Endothelial cell of umbilical vein (primary cell): ENCODE data around the gene TTYH3. TPM values are rescaled to one million over a fixed set of nuclear protein-coding genes. Genes with fewer than 3 reads are reported as not detected.

Source experiments
- BruUV-seq: library from RNA; stranded (reverse); fragments of 400-500 nt; replicated peaks from 2 replicates; lab custom pipeline; 2021; lab: Mats Ljungman, UMichigan
- CTCF ChIA-PET: fragments of 300-600, 350-600 bp; sonication (Branson Sonifier 250); formaldehyde crosslinking; loops from one replicate; lab custom pipeline; 2021; ENCODE audit warnings: antibody characterized with exemption, inconsistent platforms; lab: Charles Lee
- POLR2A ChIA-PET: fragments of 300-600, 350-600 bp; sonication (Branson Sonifier 250); formaldehyde crosslinking; loops from one replicate; lab custom pipeline; 2021; ENCODE audit warnings: antibody characterized with exemption, inconsistent platforms; lab: Charles Lee
- DNase-seq: peaks from one replicate; pipeline ENCODE4 v3.0.0-alpha.2; 2011; ENCODE audit warnings: low read depth, low spot score
- FAIRE-seq: peaks from 2 replicates; lab custom pipeline; 2011; peaks lifted over from hg19 to GRCh38; lab: Jason Lieb, UNC
- H2AFZ ChIP-seq: 2 replicates; pipeline ENCODE4 v1.6.0; 2012; ENCODE audit warnings: low read depth, low read length, control low read depth, inconsistent platforms
- H3K27ac ChIP-seq: 2 replicates; pipeline ENCODE4 v1.5.1; 2011; ENCODE audit warnings: low read depth, mild to moderate bottlenecking, control low read depth, low read length, moderate library complexity; ENCODE audit not compliant: insufficient read depth
- H3K27me3 ChIP-seq, 2 experiments: 2 replicates each; pipeline versions ENCODE4 v1.6.0 to v1.6.1; 2011; ENCODE audit warnings: low read length in 2 of 2, mixed read lengths in 1 of 2; ENCODE audit not compliant: control insufficient read depth in 2 of 2, insufficient read depth in 2 of 2
- H3K36me3 ChIP-seq, 2 experiments: 2 replicates in 1 of 2; 3 replicates in 1 of 2; pipeline ENCODE4 v1.5.1; 2011; ENCODE audit warnings: low read length in 2 of 2, mild to moderate bottlenecking in 1 of 2, moderate library complexity in 1 of 2; ENCODE audit not compliant: control insufficient read depth in 2 of 2, insufficient read depth in 2 of 2; ENCODE audit errors: extremely low read depth in 1 of 2
- H3K4me1 ChIP-seq: 3 replicates; pipeline ENCODE4 v1.5.1; 2011; ENCODE audit warnings: mild to moderate bottlenecking, low read length; ENCODE audit not compliant: control insufficient read depth, insufficient read depth; ENCODE audit errors: extremely low read depth
- H3K4me2 ChIP-seq: 2 replicates; pipeline ENCODE4 v1.6.1; 2011; ENCODE audit warnings: low read length, control low read depth, mixed read lengths; ENCODE audit not compliant: insufficient read depth
- H3K4me3 ChIP-seq, 3 experiments: fragments of 200-600 bp in 1 of 3; sonication (generic), shearing (Covaris generic) in 1 of 3; replicated peaks in 1 of 3; 2 replicates each; pipeline ENCODE4 v1.5.1; 2011 to 2016; ENCODE audit warnings: control low read depth in 3 of 3, low read length in 3 of 3, mild to moderate bottlenecking in 2 of 3, inconsistent platforms in 1 of 3, low read depth in 1 of 3, moderate library complexity in 1 of 3; ENCODE audit not compliant: insufficient read depth in 1 of 3
- H3K79me2 ChIP-seq: 2 replicates; pipeline ENCODE4 v1.6.0; 2012; ENCODE audit warnings: low read length, inconsistent platforms; ENCODE audit not compliant: control insufficient read depth, insufficient read depth
- H3K9ac ChIP-seq: replicated peaks from 2 replicates; pipeline ENCODE3; 2011; ENCODE audit warnings: low read length, control low read depth; ENCODE audit not compliant: insufficient read depth; ENCODE audit errors: extremely low read depth
- H3K9me1 ChIP-seq: replicated peaks from 3 replicates; pipeline ENCODE4 v1.6.0; 2011; ENCODE audit warnings: mild to moderate bottlenecking, low read length; ENCODE audit not compliant: control insufficient read depth, insufficient read depth; ENCODE audit errors: extremely low read depth
- H3K9me3 ChIP-seq: replicated peaks from 2 replicates; pipeline ENCODE4 v1.5.1; 2012; ENCODE audit warnings: low read length, inconsistent platforms; ENCODE audit not compliant: control insufficient read depth, insufficient read depth
- H4K20me1 ChIP-seq: replicated peaks from 2 replicates; pipeline ENCODE3; 2011; ENCODE audit warnings: mild to moderate bottlenecking, low read length; ENCODE audit not compliant: control insufficient read depth, insufficient read depth; ENCODE audit errors: extremely low read depth
- CTCF ChIP-seq, 2 donors: IDR thresholded peaks; 1 replicate in 1 of 2; 2 replicates in 1 of 2; pipeline ENCODE4 v1.5.1; 2011; ENCODE audit warnings: low read length in 2 of 2, mild to moderate bottlenecking in 2 of 2, moderate library complexity in 2 of 2, control low read depth in 1 of 2, inconsistent platforms in 1 of 2, low read depth in 1 of 2; ENCODE audit not compliant: insufficient read depth in 1 of 2; ENCODE audit errors: extremely low read depth in 1 of 2
- EZH2 ChIP-seq: IDR thresholded peaks from 2 replicates; pipeline ENCODE4 v1.6.1; 2012; ENCODE audit warnings: borderline replicate concordance, low read depth, mild to moderate bottlenecking, moderate library complexity, low read length, inconsistent platforms; ENCODE audit not compliant: severe bottlenecking
- FOS ChIP-seq: IDR thresholded peaks from 2 replicates; pipeline ENCODE4 v1.6.1; 2011; ENCODE audit warnings: mild to moderate bottlenecking, low read length, moderate library complexity, borderline replicate concordance; ENCODE audit not compliant: insufficient read depth
- GATA2 ChIP-seq: IDR thresholded peaks from 2 replicates; pipeline ENCODE4 v1.7.0; 2011; ENCODE audit warnings: low read depth, mild to moderate bottlenecking, moderate library complexity, mixed read lengths, low read length; ENCODE audit not compliant: insufficient read length, insufficient read depth
- JUN ChIP-seq: IDR thresholded peaks from 2 replicates; pipeline ENCODE4 v1.6.1; 2011; ENCODE audit warnings: borderline replicate concordance, low read depth; ENCODE audit not compliant: insufficient read length, insufficient read depth
- MYC ChIP-seq: IDR thresholded peaks from one replicate; pipeline ENCODE4 v1.6.1; 2011; ENCODE audit warnings: mild to moderate bottlenecking, low read depth, low read length
- POLR2A ChIP-seq: IDR thresholded peaks from 2 replicates; pipeline ENCODE4 v1.6.1; 2012; ENCODE audit warnings: low read depth, mild to moderate bottlenecking, control low read depth, low read length
- POLR2AphosphoS5 ChIP-seq: IDR thresholded peaks from 2 replicates; pipeline ENCODE4 v1.6.1; 2012; ENCODE audit warnings: low read depth, mild to moderate bottlenecking, control low read depth, low read length, moderate library complexity; ENCODE audit not compliant: insufficient read depth
- dilution Hi-C: fragments of 300-500 bp; cut with MboI; formaldehyde crosslinking; loops from one replicate; pipeline ENCODE4 v1.15.0; 2019; ENCODE audit warnings: low sequenced_read_pairs; ENCODE audit not compliant: extremely low pct_ligation_motif_present
- intact Hi-C: fragments of 100-400 bp; cut with micrococcal nuclease; formaldehyde crosslinking; loops from one replicate; pipeline ENCODE4 v1.10.0; 2022
- polyA plus RNA-seq, 4 experiments: library from polyadenylated mRNA; depleted of rRNA in 3 of 4; stranded (reverse) in 3 of 4; unstranded in 1 of 4; fragments of >200 nt; gene quantifications; 2 replicates each; pipeline versions ENCODE4 v1.2.1 to v1.2.3, GENCODE V29; 2011 to 2012; ENCODE audit warnings: missing spikeins in 1 of 4
- total RNA-seq: library from RNA; stranded (reverse); gene quantifications from 2 replicates; pipeline ENCODE4 v1.2.3, GENCODE V29; 2021
- TF ChIP-seq, protein P1 (sequence below): IDR thresholded peaks from 2 replicates; pipeline ENCODE4 v1.6.1; 2011; ENCODE audit not compliant: insufficient read depth, insufficient read length

TTYH3 gene
- total and polyA plus RNA-seq, 2 donors (not counting 3 experiments of a cell fraction or from before 2014, with no cell fraction given) = 143 to 280 TPM

- H3K36me3 ChIP-seq = peaks cover 7 to 43% of the 10 kb centered on the region in 2 experiments
- no peaks in the 10 kb centered on the region for H3K9me1 ChIP-seq
- no peaks in the 10 kb centered on the region for H3K27me3 ChIP-seq
- H3K9me3 ChIP-seq = no peaks in the 10 kb centered on the region
- TF ChIP-seq CTCF (IDR thresholded peaks at IDR 0.05; ENCODE audit: extremely low read depth in 1 of 2, insufficient read depth in 1 of 2, low read depth in 1 of 2, low read length in 2 of 2) (no peak), GATA2 (no peak), FOS (no peak), POLR2A (no peak), POLR2AphosphoS5 (no peak), MYC (no peak), EZH2 (no peak), JUN (no peak)
- TF ChIP-seq, protein P1, sequence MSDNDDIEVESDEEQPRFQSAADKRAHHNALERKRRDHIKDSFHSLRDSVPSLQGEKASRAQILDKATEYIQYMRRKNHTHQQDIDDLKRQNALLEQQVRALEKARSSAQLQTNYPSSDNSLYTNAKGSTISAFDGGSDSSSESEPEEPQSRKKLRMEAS = no peak
- no peak overlapping the region for H3K27ac ChIP-seq
- no peak overlapping the region for H3K4me3 ChIP-seq
- DNase-seq (no peak), FAIRE-seq (no peak)
- no peak overlapping the region for H3K9ac ChIP-seq
- H3K4me2 ChIP-seq = no peak overlapping the region
- ChIA-PET POLR2A (no interaction called here), CTCF (interaction anchor here (0.8 to 1.4 kb wide), 6 partner anchors 8 to 51 kb away, joined by 3 to 6 read pairs (median 4); no protein-coding TSS in a partner anchor)
- intact Hi-C loops (loop anchor here (5.0 kb wide), 3 partner anchors 52 to 182 kb away; partner anchors contain the start of genes BRAT1, GRIFIN and IQCE), dilution Hi-C loops (no loop called here)
- BruUV-seq = no TSS peak
- H2AFZ ChIP-seq = no peak overlapping the region
- H3K4me1 ChIP-seq = peaks cover 14% of the 10 kb centered on the region
- no peaks in the 10 kb centered on the region for H3K79me2 ChIP-seq
- no peaks in the 10 kb centered on the region for H4K20me1 ChIP-seq
Measured at GRCh38 chr7:2659556-2660358, 28.0 kb downstream of the TTYH3 start.
